Stimulated activated CD4-positive, alpha-beta T cell treated with anti-CD3 and anti-CD28 coated beads, TNF-alpha, amount 100 ng/mL, for 4 hours (primary cell): Measurements from ENCODE around the gene FGR.

Source experiments
- DNase-seq, 3 experiments: peaks; one replicate each; pipeline ENCODE4 v3.0.0-alpha.2; 2020; ENCODE audit warnings: low read depth in 3 of 3

FGR gene

DNA sequence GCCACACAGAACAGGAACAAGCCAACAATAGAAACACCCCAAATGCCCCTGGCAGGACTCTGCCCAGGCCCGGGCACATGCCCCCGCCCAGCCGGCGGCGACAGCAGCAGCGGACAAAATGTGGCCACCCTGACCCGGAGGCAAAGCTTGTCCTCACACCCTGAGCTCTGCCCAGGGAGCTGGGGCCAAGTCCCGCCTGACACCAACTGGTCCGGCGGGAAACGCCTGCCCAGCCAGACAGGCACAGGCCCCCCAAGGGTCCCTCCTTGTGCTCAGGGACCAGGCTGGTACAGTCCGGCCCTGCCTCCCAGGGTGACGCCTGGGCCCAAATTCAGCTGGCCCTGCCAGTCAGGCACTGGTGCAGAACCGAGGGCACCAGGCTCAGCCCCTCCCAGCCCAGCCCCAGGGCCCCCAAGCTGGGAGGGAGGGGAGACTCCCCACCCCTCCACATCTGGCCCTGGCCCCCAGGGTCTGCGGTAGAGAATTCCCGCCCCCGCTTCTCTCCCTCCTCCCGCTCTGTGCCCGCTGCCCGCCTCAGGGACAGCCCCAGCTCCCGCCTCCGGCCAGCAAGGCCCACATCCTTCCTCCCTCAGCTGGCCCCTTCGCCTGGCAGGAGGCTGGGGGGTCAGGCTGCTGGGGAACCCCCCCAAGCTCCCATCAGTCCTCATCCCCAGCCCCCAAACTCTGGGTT, 33.1 kb downstream of the FGR start:
- DNase-seq = no peak

DNA sequence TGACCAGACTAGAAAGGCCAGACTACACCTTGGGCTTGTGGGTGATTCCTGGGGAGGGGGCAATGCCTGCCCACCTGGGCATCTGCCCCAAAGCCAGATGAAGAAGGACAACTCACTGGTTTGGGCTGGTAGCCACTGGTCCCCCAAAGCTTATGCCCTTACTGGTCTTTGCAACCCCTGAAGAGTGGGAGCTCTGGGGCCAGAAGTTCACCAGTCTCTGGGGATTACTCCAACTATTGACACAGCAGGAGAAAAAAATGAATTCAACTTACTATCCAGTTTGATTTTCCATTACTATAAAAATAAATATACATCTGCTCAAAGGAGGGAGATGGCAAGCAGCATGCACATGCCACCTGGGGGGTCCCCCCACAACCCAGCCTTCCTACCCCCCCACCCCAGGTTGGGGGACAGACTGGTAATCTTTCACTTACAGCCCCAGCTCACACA, 33.6 kb downstream of the FGR start:
- no peak for DNase-seq

DNA sequence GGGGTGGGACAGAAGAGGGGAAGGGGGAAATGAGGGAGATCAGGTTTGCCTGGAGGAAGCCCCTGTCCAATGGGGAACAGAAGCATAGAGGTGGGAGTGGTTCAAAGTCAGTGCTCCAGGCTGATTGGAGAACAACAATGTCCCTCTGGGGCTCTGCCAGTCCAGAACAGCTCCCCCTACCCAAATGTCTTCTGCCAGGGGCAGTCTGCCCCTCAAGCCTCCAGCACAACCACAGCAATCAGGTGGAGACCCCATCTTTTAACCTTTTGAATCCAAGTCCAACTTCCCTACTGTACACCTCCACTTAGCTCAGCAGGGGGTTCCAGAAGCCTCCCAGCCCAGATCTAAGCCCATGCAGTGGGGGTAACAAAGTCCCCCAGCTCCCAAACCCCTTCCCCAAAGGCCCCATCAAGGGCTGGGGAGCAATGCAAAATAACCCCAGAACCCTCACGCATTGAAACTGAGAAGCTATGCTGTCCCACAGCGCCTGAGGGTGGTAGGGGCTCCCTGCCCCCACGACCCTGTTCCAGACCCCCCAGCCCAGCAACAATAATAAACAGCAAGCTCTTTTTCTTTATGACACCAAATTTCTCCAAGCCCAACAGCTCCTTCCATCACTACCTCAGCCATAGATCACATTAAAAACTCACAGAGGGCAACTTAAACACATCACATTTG, 34.3 kb downstream of the FGR start:
- no peak for DNase-seq

DNA sequence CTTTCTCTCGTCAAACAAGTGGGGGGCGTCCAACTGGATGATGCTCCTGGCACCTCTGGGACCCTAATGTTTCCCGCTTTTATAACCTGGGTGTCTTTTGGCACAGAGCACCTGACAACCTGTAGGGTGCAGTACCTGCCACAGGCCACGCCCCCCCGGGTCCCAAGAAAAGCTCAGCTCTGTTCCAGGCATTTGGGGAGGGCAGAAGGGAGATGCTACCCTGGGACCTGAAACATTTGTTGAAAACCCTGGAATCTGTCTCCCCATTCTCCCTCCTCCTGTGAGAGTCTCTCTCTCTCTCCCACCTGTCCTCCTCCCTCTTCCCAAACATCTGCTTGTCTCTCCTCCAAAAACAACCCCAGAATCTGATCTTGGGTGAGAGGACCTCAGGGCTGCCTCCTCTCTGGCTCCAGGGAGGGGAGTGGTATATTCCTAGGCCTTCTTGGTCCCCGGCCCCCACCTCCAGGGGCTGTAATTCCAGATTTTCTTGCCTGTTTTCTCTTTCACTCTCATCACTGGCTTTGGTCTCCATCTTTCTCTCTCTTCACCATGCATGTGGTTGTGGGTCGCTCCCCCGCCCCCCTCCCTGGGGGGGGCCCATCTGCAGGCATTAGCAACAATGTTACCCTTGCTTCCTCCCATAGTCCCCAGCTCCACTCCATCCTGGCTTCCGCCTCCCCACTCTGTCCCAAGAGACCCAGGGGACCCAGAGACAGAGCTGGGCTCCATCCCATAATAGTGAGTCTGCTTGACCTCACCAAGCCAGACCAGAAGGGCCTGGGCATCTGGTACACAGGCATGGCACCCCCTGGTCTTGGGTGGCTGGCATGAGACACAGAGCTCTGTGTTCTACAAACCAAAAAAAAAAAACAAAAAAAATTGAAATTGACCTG, 35.1 kb downstream of the FGR start:
- no peak for DNase-seq

DNA sequence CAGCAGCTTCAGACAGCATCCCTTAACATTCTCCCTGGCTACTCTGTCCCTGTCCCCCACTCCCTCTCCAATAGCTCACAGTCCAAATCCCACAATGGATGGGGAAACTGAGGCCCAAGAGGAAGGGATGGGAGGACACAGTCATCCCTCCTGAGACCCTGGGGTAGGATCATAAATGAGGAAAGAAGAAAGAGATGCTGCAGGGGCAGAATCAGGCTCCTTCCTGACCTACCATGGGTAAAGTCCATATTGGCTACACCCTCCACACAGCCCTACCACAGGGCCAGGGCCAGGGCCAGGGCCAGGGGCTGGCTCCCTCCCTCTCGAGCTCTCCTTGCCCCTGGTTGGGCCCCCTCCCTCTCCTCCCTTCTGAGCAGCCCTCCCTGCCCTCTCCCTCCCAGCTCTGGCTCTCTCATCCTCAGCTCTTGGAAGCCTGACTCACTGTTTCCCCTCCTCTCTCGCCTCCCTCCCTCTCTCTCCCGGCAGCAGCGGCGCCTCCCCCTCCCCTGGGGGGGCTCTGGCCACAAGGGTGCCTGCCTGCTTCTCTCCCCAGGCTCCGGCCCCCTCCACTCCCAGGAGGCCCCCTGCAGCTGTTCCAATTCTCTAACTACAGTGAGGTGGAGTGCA, 36.0 kb downstream of the FGR start:
- DNase-seq = peak in 2 of 3 experiments; percentile 39 to 52

DNA sequence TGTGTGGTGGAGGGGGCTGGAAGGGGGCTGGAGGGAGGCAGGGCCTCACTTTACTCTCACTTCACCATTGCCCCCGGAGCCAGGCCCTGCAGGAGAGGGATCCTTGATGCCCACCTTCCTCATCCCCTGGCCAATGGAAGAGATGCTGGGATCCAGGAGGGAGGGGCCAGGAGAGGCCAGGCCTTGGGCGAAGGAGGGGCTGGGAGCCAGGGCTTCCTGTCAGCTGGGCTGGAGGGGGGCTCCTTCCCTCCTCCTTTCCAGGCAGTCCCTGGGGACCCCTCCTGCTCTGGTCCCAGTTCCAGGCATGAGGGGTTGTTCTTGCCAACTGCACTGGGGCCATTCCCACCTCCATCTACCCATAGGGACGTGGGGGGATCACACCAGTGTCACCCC, 36.7 kb downstream of the FGR start:
- no peak for DNase-seq

DNA sequence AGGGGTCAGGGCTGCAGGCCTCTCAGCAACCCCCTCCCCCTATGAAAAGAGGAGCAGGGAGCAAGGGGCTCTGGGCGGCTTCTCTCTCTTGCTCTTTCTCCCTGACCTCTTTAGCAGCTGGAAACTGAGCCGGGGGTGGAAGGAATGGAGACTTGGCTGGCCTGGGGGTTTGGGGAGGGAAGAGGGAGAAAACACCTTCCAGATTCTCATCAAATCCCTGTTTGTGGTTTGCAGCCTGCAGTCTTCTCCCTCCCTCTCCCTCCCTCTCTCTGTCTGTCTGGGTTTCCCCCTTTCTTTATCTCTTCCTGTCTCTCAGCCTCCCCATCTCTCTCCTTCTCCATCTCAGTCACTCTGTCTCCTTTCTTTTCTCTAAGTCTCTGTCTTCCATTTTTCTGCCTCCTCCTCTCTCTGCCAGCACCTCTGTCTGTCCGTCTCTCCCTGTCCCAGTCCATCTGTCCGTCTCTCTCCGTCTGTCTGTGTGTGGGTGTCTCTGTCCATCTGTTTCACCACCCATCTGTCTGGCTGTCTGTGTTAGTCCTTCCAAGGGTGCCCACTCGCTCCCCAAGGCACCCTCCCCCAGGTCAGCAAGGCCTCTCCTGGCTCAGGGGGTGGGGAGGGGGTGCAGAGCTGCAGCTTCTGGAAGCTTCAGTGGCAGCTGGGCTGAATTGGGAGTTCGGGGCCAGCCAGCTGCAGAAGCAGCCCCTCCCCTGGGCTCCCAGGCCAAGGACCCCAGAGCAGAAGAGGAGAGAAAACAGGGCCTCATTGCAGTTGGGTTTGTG, 37.3 kb downstream of the FGR start:
- no peak for DNase-seq

DNA sequence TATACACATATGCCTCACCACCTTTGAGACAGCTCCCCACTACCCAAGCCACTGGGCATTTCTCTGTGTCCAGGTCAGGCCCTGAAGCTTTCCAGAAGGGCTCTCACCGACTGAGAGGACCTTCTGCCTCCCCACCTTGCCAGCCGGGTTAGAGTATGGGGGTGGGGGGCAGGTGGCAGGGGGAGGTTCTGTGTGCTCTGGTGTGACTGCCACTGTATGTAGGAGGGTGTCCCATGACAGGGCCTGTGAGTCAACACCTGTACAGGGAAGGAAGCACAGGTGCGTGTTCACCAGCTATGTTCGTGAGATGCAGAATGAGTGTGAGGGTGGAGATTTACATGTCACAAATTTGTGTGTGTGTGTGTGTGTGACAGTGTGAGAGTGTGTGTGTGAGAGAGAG, 38.0 kb downstream of the FGR start:
- DNase-seq = no peak

DNA sequence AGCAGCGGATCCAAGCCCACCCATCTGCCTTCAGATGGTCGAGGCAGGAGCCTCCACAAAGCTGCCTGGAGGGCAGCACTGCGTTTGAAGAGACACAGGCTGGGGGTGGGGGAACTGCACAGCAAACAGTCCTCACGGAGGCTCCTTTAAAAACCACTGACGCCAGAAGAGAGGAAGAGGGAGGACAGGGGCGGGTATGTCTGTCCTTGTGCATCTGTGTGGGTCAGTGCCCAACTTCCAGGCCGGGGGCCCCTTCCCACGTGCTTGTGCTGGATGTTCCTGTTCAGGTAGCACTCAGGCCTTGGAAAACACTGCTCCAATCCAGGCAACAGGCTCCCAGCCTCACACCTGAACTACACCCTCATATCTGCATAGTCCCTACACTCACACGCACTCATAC, 38.7 kb downstream of the FGR start:
- DNase-seq = no peak

DNA sequence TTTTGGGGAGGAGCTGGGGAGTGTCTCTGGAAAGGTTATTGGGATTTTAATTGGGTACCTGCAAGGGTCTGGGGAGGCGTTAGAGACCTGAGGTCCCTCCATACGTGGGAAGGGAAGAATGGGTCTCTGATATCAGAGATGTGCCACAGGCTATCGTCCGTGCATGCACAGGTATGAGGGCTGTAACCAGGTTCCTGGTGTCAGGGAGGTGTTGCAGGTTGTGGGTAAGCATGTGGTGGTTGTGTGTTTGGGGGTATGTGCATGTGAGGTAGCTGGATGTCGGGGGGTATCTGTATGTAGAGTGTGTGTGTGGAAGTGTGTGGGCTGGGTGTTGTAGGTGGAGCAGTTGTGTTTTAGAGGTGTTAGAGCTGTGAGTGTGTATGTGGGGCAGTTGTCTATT, 39.4 kb downstream of the FGR start:
- no peak for DNase-seq

DNA sequence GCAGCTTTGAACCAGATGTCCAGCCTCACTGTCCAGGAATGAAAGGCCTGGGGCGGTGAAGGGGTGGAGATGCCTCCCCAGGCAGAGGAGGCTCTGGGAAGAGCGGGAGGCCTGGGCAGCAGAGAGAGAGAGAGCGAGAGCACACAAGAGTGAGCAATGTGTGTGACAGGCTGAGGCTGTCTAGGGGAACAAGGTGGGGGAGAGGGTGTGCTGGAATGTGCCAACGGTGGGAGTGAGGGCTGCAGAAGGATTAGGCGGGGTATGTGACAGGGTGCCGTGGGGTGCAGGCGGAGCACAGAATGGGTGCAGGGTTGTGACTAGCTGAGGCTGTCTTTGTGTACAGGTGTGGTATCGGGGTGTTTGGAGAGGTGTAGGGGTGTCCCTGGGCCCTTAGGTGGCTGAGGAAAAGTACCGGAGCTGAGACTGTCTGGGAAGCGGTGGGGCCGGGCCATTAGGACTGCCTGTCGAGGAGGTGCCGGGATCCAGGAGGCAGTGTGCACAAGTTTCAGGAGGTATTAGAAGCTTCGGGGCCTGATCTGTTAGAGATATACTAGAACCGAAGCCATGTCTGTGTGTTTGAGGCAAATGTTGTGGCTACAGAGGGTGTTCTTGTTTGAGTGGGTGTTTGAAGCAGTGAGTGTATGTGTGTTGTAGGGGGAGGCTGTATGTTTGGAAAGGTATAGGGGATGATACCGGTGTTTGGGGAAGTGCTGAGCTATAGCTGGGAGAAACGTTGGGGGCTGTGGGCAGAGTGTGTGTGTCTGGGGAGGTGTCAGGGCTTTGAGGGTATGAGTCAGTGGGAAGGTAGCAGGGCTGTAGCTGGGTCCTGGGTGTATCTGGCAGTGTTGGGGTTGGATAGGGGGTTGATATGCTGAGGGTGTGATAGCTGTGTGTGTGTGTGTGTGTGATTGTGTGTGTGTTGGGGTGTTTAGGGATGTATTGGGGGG, 40.1 kb downstream of the FGR start:
- no peak for DNase-seq

DNA sequence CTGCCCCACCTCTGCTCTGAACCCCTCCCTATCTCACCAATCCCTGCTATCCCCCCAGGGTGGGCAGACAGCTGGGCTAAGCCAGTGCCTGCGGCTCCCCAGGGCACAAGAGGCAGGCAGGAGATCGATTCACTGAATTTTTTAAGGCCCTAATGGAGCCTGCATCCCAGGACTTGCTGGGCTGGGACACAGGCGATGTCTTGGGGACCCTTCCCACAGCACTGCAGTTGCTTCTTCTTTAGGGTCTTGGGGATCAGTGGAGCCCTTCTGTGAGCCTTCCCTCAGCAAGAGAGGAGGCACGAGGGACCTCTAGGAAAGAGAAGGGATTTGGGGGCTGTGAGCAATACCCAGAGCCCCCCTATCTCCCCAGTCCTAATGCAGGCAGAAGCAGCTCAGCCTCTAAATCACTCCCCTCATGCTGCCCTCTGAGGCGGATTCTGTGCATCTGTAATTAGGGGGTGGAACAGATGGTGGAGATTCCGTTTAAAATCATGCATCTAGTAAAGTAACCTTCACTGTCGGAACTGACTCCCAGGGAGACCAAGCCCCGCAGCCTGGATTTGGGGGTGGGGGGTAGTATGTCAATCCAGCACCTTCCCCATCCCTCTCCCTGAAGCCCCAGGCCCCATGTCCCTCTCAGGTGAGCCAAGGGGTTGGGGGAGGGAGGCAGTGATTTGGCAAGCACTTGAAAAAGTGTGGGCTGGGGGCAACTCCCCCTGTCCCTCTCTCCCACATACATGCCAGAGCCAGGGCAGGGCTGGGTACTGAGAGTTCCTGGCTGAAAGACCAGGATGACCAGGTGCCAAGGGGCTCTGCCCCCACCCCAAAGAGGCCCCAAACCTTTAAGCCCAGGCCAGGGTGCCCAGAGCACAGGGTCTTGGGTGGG, 41.1 kb downstream of the FGR start:
- no peak for DNase-seq

DNA sequence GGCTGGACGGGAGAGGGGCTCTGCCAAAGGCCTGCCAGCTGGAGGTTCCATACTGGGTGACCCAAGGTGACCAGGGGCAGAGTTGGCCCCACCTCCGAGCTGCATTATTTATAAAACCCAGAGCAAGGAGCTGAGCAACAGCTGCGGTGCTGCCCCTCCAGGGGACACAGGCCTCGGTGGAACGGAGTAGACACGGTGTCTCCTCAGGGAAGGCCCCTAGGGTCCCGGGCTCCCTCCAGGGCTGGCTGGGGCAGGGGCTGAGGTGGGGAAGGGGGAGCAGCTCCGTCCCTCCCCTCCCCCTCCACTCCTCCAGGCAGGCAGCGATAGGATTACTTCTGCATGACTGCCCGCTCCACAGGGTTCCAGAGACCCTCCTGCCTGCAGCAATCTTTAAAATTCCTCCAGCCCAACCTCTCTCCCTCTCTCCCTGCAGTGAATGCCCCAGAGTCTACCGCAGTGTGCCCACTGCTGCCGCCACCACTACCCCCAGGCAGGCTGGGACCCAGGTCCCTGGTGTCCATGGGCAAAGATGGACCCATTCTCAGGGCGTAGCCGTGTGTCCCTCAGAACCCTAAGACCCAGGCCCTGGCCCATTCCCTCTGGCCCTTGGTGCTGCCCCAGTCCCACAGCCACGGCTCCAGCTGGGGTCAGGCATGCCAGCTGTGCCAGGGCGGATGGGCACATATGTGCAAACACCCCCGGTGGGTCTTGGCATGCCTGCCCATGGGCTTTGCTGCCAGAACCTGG, 41.9 kb downstream of the FGR start:
- no peak for DNase-seq

DNA sequence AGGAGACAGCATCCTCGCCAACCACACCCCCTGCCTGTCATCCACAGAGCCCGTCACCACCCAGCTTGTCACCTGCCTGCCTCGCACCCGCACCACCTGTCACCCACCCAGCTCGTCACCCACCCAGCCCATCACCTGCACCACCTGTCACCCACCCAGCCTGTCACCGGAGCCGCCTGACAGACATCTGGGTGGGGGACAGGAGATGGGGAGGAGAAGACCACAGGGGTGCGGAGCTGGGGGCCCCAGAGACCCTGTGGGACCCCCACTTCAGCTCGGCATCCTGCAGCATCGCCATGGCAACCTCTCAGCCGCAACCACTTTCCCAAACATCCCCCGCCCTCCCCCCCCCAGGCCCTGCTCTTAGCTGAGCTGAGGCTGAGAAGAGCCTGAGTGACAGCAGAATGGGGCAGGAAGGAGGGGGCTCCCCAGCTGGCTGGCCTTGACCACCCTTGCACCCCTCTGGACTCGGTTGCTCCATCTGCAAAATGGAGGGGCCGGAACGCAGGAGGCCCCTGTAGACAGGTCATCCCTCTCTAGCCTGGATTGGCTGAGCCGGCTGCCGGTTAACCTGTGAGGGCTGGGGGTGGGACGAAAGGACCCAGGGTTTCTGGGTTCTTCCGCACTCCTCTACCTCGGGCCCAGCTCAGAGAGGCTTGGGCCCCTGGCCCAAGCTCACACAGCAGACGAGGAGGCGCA, 42.6 kb downstream of the FGR start:
- DNase-seq = no peak

DNA sequence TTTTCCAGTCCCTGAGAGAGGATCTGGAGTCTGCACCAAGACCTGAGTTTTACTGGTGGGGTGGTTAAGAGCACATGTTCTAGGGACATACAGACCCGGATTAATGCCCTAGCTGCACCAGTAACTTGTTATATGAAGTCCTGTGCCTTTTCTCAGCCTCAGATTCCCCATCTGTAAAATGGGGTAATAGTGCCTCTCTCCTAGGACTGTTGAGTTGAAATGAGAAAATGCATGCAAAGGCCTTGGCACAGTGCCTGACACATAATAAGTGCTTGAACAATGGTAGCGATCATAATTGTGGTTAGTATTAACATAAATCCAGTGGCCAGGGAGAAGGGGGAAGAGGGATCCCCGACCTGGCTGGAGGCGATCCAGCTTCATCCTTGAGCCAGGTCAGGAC, 43.4 kb downstream of the FGR start:
- no peak for DNase-seq

DNA sequence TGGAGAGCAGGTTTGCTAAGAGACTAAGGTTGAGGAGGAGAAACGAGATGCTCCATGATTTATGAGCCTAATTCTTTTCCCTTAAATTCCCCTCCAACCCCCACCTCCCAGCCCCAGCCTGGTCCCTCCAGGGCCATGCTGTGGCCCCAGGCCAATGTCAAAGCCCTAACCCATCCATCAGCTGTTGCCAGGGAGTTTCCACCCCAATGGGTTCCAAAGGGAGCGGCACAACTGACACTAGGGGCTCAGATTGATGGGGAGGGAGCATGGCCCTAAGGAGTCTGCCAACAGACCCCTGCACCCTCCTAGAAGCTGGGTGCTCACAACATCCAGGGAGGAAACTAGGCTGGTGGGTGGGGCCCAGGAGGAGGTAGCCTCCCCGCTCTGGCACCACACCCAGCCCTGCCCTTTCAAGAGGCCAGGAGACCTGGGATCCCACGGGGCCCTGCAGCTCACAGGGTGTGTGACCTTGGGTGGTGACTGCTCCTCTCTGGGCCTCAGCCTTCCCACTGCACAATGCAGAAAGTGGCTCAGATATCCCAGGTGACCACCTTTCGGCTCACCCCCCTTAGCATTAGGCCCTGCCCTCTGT, 44.0 kb downstream of the FGR start:
- DNase-seq = no peak

DNA sequence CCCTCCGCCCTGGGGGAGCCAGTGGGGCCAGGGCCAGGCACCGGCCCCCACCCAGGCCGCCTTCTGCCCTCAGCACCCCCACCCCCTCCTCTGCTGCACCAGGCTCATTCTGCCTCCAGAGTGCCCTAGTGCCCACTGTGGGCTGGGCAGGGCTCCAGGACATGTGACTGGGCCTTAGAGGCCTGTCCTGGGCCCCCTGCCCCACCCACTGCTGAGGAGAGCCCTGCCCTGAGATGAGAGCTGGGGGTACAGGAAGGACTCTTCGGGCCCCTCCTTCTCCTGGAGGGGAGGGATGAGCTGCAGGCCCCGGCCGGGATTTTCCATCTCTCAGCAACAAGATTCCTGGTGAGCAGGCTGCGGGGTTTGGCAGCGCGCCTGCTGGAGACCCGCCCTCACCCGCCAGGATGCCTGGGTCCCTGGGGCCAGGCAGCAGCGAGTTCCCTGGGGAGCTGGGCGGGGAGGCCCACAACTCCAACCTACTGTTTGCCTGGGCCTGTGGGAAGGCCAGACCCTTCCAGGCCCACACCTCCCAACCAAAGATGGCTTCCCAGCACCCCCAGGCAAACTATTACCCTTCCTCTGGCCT, 45.1 kb downstream of the FGR start:
- no peak for DNase-seq
